NOMO-1 treated with DMSO at 0.1 percent for 48 hours (cell line): ENCODE data around the gene RAB40C.
A peak's percentile ranks its signal among the peaks of the same experiment; 100 is the strongest.

Experiments used
- DNase-seq: peaks from one replicate; lab custom pipeline; 2025; ENCODE audit not compliant: unreplicated experiment; lab: John Stamatoyannopoulos, UW

RAB40C gene

GRCh38 chr16:589658-590187 lies at the start of gene RAB40C:
RAB40C (plus strand) TSS chr16:590066; CDS start chr16:590292, 226 bp downstream.
- peak; percentile 94 for DNase-seq

GRCh38 chr16:540645-541340 lies 49.1 kb upstream of the RAB40C start:
- DNase-seq = no peak

GRCh38 chr16:543301-544164 lies 46.3 kb upstream of the RAB40C start:
- DNase-seq = no peak

GRCh38 chr16:544517-544916 lies 45.3 kb upstream of the RAB40C start:
- DNase-seq = no peak

- DNase-seq = peak; percentile 78
Observed at GRCh38 chr16:546909-547770, 42.7 kb upstream of the RAB40C start.

GRCh38 chr16:548586-548985 lies 41.3 kb upstream of the RAB40C start:
- DNase-seq = no peak

- no peak for DNase-seq
Observed at GRCh38 chr16:549544-550263, 40.2 kb upstream of the RAB40C start.

GRCh38 chr16:551210-551609 lies 38.7 kb upstream of the RAB40C start:
- no peak for DNase-seq

- no peak for DNase-seq
Observed at GRCh38 chr16:552171-552570, 37.7 kb upstream of the RAB40C start.

- no peak for DNase-seq
Observed at GRCh38 chr16:553601-554296, 36.1 kb upstream of the RAB40C start.

- DNase-seq = no peak
Observed at GRCh38 chr16:554297-554621, 35.6 kb upstream of the RAB40C start.

- no peak for DNase-seq
Observed at GRCh38 chr16:554640-555365, 35.1 kb upstream of the RAB40C start.

GRCh38 chr16:555528-556473 lies 34.1 kb upstream of the RAB40C start:
- DNase-seq = no peak

- no peak for DNase-seq
Observed at GRCh38 chr16:556474-557173, 33.2 kb upstream of the RAB40C start.

- DNase-seq = no peak
Observed at GRCh38 chr16:557463-558297, 32.2 kb upstream of the RAB40C start.

- DNase-seq = no peak
Observed at GRCh38 chr16:558298-559020, 31.4 kb upstream of the RAB40C start.
